Fibroblast of mammary gland (primary cell): ENCODE results near the gene TRIM56.

Experiments used
- DNase-seq: peaks from one replicate; pipeline ENCODE4 v3.0.0-alpha.2; 2010; ENCODE audit warnings: low read depth
- H3K4me3 ChIP-seq: 2 replicates; pipeline ENCODE4 v1.5.1; 2011; ENCODE audit warnings: low read depth, mild to moderate bottlenecking, low read length, moderate library complexity; ENCODE audit not compliant: control insufficient read depth
- CTCF ChIP-seq: conservative IDR thresholded peaks from 2 replicates; pipeline ENCODE4 v1.5.1; 2011; ENCODE audit warnings: low read depth, low read length, inconsistent platforms; ENCODE audit not compliant: control insufficient read depth, insufficient read depth

Gene TRIM56

GRCh38 chr7:101093906-101094305 is 8.6 kb downstream of the TRIM56 start:
- H3K4me3 ChIP-seq: no peak overlapping the region
- DNase-seq: peak; percentile 84
- TF ChIP-seq CTCF: no peak

GRCh38 chr7:101094376-101094775 is 9.1 kb downstream of the TRIM56 start:
- no peak overlapping the region for H3K4me3 ChIP-seq
- DNase-seq: no peak
- no peak for TF ChIP-seq CTCF

GRCh38 chr7:101094791-101095375 is 9.6 kb downstream of the TRIM56 start:
- H3K4me3 ChIP-seq: no peak overlapping the region
- peak; percentile 87 for TF ChIP-seq CTCF
- peak; percentile 84 for DNase-seq

GRCh38 chr7:101096331-101096956 is 11.2 kb downstream of the TRIM56 start:
- no peak for DNase-seq
- no peak for TF ChIP-seq CTCF
- H3K4me3 ChIP-seq: no peak overlapping the region

- no peak for DNase-seq
- TF ChIP-seq CTCF: no peak
- no peak overlapping the region for H3K4me3 ChIP-seq
These were observed 11.7 kb downstream of the TRIM56 start for GRCh38 chr7:101096957-101097347.

GRCh38 chr7:101097561-101097960 is 12.3 kb downstream of the TRIM56 start:
- DNase-seq: no peak
- no peak overlapping the region for H3K4me3 ChIP-seq
- no peak for TF ChIP-seq CTCF
